SK-N-SH (cell line): ENCODE results near the gene USP10.

Source experiments
- CHD2 ChIP-seq: fragments of 150-350 bp; IDR thresholded peaks from 2 replicates; pipeline ENCODE4 v1.6.1; 2018; ENCODE audit warnings: low read length; ENCODE audit not compliant: partially characterized antibody
- CTCF ChIP-seq: fragments of 200-600 bp; sonication (generic); IDR thresholded peaks from 2 replicates; pipeline ENCODE4 v1.6.1; 2017; ENCODE audit warnings: antibody characterized with exemption, mild to moderate bottlenecking, moderate library complexity
- ELF1 ChIP-seq: IDR thresholded peaks from 2 replicates; pipeline ENCODE4 v1.4.0; 2012
- EP300 ChIP-seq, 2 experiments: IDR thresholded peaks; 2 replicates each; pipeline versions ENCODE4 v1.4.0 to v1.6.1; 2012; ENCODE audit warnings: borderline replicate concordance in 1 of 2, low read depth in 1 of 2, low read length in 1 of 2
- EZH2phosphoT487 ChIP-seq: fragments of 200-600 bp; sonication (generic); IDR thresholded peaks from 2 replicates; pipeline ENCODE4 v1.6.1; 2017; ENCODE audit warnings: low read depth, mixed run types, mild to moderate bottlenecking, antibody characterized with exemption, moderate library complexity, borderline replicate concordance
- FOXM1 ChIP-seq: IDR thresholded peaks from 2 replicates; pipeline ENCODE4 v1.4.0; 2012; ENCODE audit warnings: low read depth, mild to moderate bottlenecking
- JUND ChIP-seq: IDR thresholded peaks from 2 replicates; pipeline ENCODE4 v1.4.0; 2012
- MXI1 ChIP-seq: IDR thresholded peaks from 2 replicates; pipeline ENCODE4 v1.6.1; 2012; ENCODE audit warnings: mild to moderate bottlenecking, low read depth, low read length, improper control_type of control experiment
- POLR2AphosphoS5 ChIP-seq: IDR thresholded peaks from 2 replicates; pipeline ENCODE4 v1.6.1; 2012; ENCODE audit warnings: low read depth, low read length
- REST ChIP-seq: IDR thresholded peaks from 2 replicates; pipeline ENCODE4 v1.6.1; 2012; ENCODE audit warnings: mild to moderate bottlenecking, low read depth, low read length, moderate library complexity
- RXRA ChIP-seq: IDR thresholded peaks from 2 replicates; pipeline ENCODE4 v1.4.0; 2012; ENCODE audit warnings: low read depth, mild to moderate bottlenecking, borderline replicate concordance
- TAF1 ChIP-seq: IDR thresholded peaks from 2 replicates; pipeline ENCODE4 v1.6.1; 2012; ENCODE audit warnings: low read depth, mild to moderate bottlenecking, low read length, moderate library complexity, borderline replicate concordance
- TEAD4 ChIP-seq: IDR thresholded peaks from 2 replicates; pipeline ENCODE4 v1.4.0; 2012; ENCODE audit warnings: mild to moderate bottlenecking, borderline replicate concordance; ENCODE audit not compliant: insufficient read depth
- ZBTB33 ChIP-seq: IDR thresholded peaks from 2 replicates; pipeline ENCODE4 v1.4.0; 2012; ENCODE audit warnings: low read depth, borderline replicate concordance

- no peak for TF ChIP-seq CTCF
- TF ChIP-seq REST: no peak
- no peak for TF ChIP-seq RXRA
- TF ChIP-seq ELF1: no peak
- no peak for TF ChIP-seq POLR2AphosphoS5
- TF ChIP-seq TEAD4: no peak
- no peak for TF ChIP-seq JUND
- no peak for TF ChIP-seq CHD2
- TF ChIP-seq TAF1: no peak
- no peak for TF ChIP-seq ZBTB33
- no peak for TF ChIP-seq EZH2phosphoT487
- no peak for TF ChIP-seq FOXM1
- no peak for TF ChIP-seq EP300 (IDR thresholded peaks at IDR 0.05; ENCODE audit: borderline replicate concordance in 1 of 2, low read depth in 1 of 2, low read length in 1 of 2)
- no peak for TF ChIP-seq MXI1
Measured at GRCh38 chr16:84773312-84773711, 73.5 kb downstream of the USP10 start.
